ENCODE data around the gene LRRK1.
A peak's percentile ranks its signal among the peaks of the same experiment; 100 is the strongest.

Gene LRRK1

GRCh38 chr15:101004986-101005747 lies 86.0 kb downstream of the LRRK1 start:
- H3K79me2 ChIP-seq (ENCODE audit: insufficient read depth, low read length), result no peaks in the 10 kb centered on the region
- no peaks in the 10 kb centered on the region for H3K9me3 ChIP-seq (ENCODE audit: insufficient read depth, low read length, severe bottlenecking)
- H2AFZ ChIP-seq (ENCODE audit: low read depth, low read length), result no peak overlapping the region
- H3K27ac ChIP-seq (ENCODE audit: low read length), result no peak overlapping the region
- H3K27me3 ChIP-seq (ENCODE audit: insufficient read depth, low read length, poor library complexity), result no peaks in the 10 kb centered on the region
- peaks cover 6% of the 10 kb centered on the region; the same call in 1 of the 2 replicates for H3K4me1 ChIP-seq (ENCODE audit: insufficient read depth, low read length)
- ATAC-seq (ENCODE audit: insufficient read depth, low read depth) (no peak), DNase-seq (no peak)
- H3K9ac ChIP-seq (ENCODE audit: low read depth, low read length), result no peak overlapping the region
- H3K4me3 ChIP-seq (ENCODE audit: low read depth in 1 of 2, low read length in 2 of 2), result no peak overlapping the region
- TF ChIP-seq EZH2 (IDR thresholded peaks at IDR 0.05; ENCODE audit: borderline replicate concordance, low read depth, low read length, severe bottlenecking), result no peak
- TF ChIP-seq, protein P1, sequence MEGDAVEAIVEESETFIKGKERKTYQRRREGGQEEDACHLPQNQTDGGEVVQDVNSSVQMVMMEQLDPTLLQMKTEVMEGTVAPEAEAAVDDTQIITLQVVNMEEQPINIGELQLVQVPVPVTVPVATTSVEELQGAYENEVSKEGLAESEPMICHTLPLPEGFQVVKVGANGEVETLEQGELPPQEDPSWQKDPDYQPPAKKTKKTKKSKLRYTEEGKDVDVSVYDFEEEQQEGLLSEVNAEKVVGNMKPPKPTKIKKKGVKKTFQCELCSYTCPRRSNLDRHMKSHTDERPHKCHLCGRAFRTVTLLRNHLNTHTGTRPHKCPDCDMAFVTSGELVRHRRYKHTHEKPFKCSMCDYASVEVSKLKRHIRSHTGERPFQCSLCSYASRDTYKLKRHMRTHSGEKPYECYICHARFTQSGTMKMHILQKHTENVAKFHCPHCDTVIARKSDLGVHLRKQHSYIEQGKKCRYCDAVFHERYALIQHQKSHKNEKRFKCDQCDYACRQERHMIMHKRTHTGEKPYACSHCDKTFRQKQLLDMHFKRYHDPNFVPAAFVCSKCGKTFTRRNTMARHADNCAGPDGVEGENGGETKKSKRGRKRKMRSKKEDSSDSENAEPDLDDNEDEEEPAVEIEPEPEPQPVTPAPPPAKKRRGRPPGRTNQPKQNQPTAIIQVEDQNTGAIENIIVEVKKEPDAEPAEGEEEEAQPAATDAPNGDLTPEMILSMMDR (IDR thresholded peaks at IDR 0.05; ENCODE audit: borderline replicate concordance, extremely low read depth, low read length, poor library complexity, severe bottlenecking), result no peak
- no peak overlapping the region for H3K4me2 ChIP-seq (ENCODE audit: insufficient read depth, low read length)
- H4K20me1 ChIP-seq (ENCODE audit: insufficient read depth, low read length), result no peaks in the 10 kb centered on the region
- no peaks in the 10 kb centered on the region for H3K36me3 ChIP-seq (ENCODE audit: insufficient read depth, low read length)

DNA sequence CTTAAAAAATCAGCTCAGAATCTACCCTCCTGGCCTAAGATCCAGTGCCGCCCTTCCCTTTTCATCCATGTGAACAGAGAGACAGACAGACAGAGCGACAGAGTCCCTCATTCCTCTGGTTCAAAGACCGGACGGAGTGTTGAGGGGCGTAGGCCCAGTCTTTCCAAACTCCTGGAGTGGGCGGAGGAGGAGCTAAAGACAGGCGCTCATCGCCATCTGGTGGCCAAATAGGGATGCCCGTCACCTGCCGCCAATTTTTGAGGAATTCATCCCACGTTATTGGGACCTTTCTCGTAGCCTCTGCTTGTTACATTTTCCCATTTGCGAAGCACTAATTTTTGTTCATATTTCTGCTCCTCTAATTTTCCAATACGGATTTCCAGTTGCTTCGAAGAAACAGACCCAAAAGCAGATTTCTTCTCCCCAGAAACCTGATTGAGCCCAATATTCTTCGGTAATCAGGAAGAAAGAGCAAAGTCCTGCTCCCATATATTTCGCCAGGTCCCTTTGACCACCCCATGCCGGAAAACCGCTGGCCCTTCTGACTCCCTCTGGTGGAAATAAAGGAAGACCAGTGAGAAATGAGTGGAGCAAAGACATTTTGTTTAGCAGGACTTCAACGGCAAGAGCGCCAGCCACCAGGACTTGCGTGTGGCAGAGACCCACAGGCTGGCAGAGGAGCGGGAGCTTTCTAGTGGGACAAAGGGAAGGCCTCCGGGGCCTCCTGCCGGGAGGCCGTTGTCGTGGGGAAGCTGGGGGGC lies 88.0 kb downstream of the LRRK1 start:
- no peaks in the 10 kb centered on the region for H3K36me3 ChIP-seq (ENCODE audit: insufficient read depth, low read length)
- H3K9ac ChIP-seq (ENCODE audit: low read depth, low read length), result no peak overlapping the region
- TF ChIP-seq, protein P1 (IDR thresholded peaks at IDR 0.05; ENCODE audit: borderline replicate concordance, extremely low read depth, low read length, poor library complexity, severe bottlenecking), result peak; percentile 91
- TF ChIP-seq EZH2 (IDR thresholded peaks at IDR 0.05; ENCODE audit: borderline replicate concordance, low read depth, low read length, severe bottlenecking), result no peak
- H3K79me2 ChIP-seq (ENCODE audit: insufficient read depth, low read length), result no peaks in the 10 kb centered on the region
- ATAC-seq (ENCODE audit: insufficient read depth, low read depth), result peak; percentile 71
- no peaks in the 10 kb centered on the region for H3K27me3 ChIP-seq (ENCODE audit: insufficient read depth, low read length, poor library complexity)
- no peaks in the 10 kb centered on the region for H3K9me3 ChIP-seq (ENCODE audit: insufficient read depth, low read length, severe bottlenecking)
- no peak overlapping the region for H2AFZ ChIP-seq (ENCODE audit: low read depth, low read length)
- no peak overlapping the region for H3K4me2 ChIP-seq (ENCODE audit: insufficient read depth, low read length)
- peaks cover 6% of the 10 kb centered on the region; the same call in 1 of the 2 replicates for H3K4me1 ChIP-seq (ENCODE audit: insufficient read depth, low read length)
- peak; percentile 55 for DNase-seq
- H3K4me3 ChIP-seq (ENCODE audit: low read depth in 1 of 2, low read length in 2 of 2), result no peak overlapping the region
- no peak overlapping the region for H3K27ac ChIP-seq (ENCODE audit: low read length)
- H4K20me1 ChIP-seq (ENCODE audit: insufficient read depth, low read length), result no peaks in the 10 kb centered on the region

- Histone ChIP-seq H3K9me3 (ENCODE audit: insufficient read depth, low read length, severe bottlenecking) (no peaks in the 10 kb centered on the region), H3K4me1 (ENCODE audit: insufficient read depth, low read length) (peaks cover 6% of the 10 kb centered on the region; the same call in 1 of the 2 replicates), H3K9ac (ENCODE audit: low read depth, low read length) (peak overlapping the region; percentile 55), H3K4me2 (ENCODE audit: insufficient read depth, low read length) (peak overlapping the region; percentile 71), H3K27ac (ENCODE audit: low read length) (no peak overlapping the region), H4K20me1 (ENCODE audit: insufficient read depth, low read length) (no peaks in the 10 kb centered on the region), H2AFZ (ENCODE audit: low read depth, low read length) (peak overlapping the region; percentile 91), H3K4me3 (ENCODE audit: low read depth in 1 of 2, low read length in 2 of 2) (peak overlapping the region; percentile 29 to 66; a peak in 3 of 4 replicates), H3K36me3 (ENCODE audit: insufficient read depth, low read length) (no peaks in the 10 kb centered on the region), H3K79me2 (ENCODE audit: insufficient read depth, low read length) (no peaks in the 10 kb centered on the region), H3K27me3 (ENCODE audit: insufficient read depth, low read length, poor library complexity) (no peaks in the 10 kb centered on the region)
- DNase-seq (peak; percentile 72), ATAC-seq (ENCODE audit: insufficient read depth, low read depth) (peak; percentile 92)
- TF ChIP-seq, protein P1 (IDR thresholded peaks at IDR 0.05; ENCODE audit: borderline replicate concordance, extremely low read depth, low read length, poor library complexity, severe bottlenecking), result peak; percentile 87
- TF ChIP-seq EZH2 (IDR thresholded peaks at IDR 0.05; ENCODE audit: borderline replicate concordance, low read depth, low read length, severe bottlenecking), result no peak
Measured at GRCh38 chr15:101008158-101009139, 89.3 kb downstream of the LRRK1 start.
